Liver (tissue), 9 donors: ENCODE measurements around the gene C15orf62. TPM values are rescaled to one million over a fixed set of nuclear protein-coding genes. Genes with fewer than 3 reads are reported as not detected.
A peak's percentile ranks its signal among the peaks of the same experiment; 100 is the strongest.

ENCODE experiments used
- DNase-seq: peaks from one replicate; pipeline ENCODE4 v3.0.0-alpha.2; 2017; ENCODE audit warnings: low spot score
- H3K27ac ChIP-seq, 2 donors: one replicate each; pipeline ENCODE4 v1.7.0; 2013; ENCODE audit warnings: inconsistent platforms in 2 of 2, low read length in 2 of 2, control low read depth in 1 of 2, low read depth in 1 of 2, mild to moderate bottlenecking in 1 of 2
- H3K27me3 ChIP-seq, 4 donors: one replicate each; pipeline versions ENCODE4 v1.6.1 to v1.7.0; 2013; ENCODE audit warnings: low read length in 3 of 4, inconsistent platforms in 1 of 4, mild to moderate bottlenecking in 1 of 4, moderate library complexity in 1 of 4; ENCODE audit not compliant: control insufficient read depth in 4 of 4, insufficient read depth in 4 of 4
- H3K36me3 ChIP-seq, 4 donors: one replicate each; pipeline versions ENCODE4 v1.6.1 to v1.7.0; 2013; ENCODE audit warnings: low read length in 3 of 4, mild to moderate bottlenecking in 3 of 4, low read depth in 1 of 4, moderate library complexity in 1 of 4; ENCODE audit not compliant: control insufficient read depth in 4 of 4, insufficient read depth in 3 of 4
- H3K4me1 ChIP-seq, 4 donors: one replicate each; pipeline versions ENCODE4 v1.6.1 to v1.7.0; 2013; ENCODE audit warnings: low read length in 3 of 4, mild to moderate bottlenecking in 3 of 4, moderate library complexity in 1 of 4; ENCODE audit not compliant: control insufficient read depth in 4 of 4, insufficient read depth in 4 of 4
- H3K4me3 ChIP-seq, 3 donors: one replicate each; pipeline versions ENCODE4 v1.6.1 to v1.7.0; 2013; ENCODE audit warnings: low read length in 3 of 3, control low read depth in 1 of 3, low read depth in 1 of 3, mild to moderate bottlenecking in 1 of 3
- H3K9ac ChIP-seq, 2 donors: one replicate each; pipeline ENCODE4 v1.7.0; 2013; ENCODE audit warnings: low read length in 2 of 2, mild to moderate bottlenecking in 2 of 2, moderate library complexity in 2 of 2, control low read depth in 1 of 2, low read depth in 1 of 2
- H3K9me3 ChIP-seq, 4 donors: one replicate each; pipeline versions ENCODE4 v1.6.1 to v1.7.0; 2013; ENCODE audit warnings: low read length in 3 of 4; ENCODE audit not compliant: control insufficient read depth in 4 of 4
- EGR1 ChIP-seq, 2 donors: IDR thresholded peaks; 2 replicates each; pipeline ENCODE4 v1.6.1; 2016 to 2018; ENCODE audit warnings: antibody characterized with exemption in 2 of 2, low read depth in 2 of 2
- FOXA2 ChIP-seq: IDR thresholded peaks from 2 replicates; pipeline ENCODE4 v1.6.1; 2016; ENCODE audit warnings: antibody characterized with exemption
- HNF4G ChIP-seq: IDR thresholded peaks from 2 replicates; pipeline ENCODE4 v1.6.1; 2016; ENCODE audit warnings: antibody characterized with exemption
- REST ChIP-seq: IDR thresholded peaks from 2 replicates; pipeline ENCODE4 v1.6.1; 2016; ENCODE audit warnings: antibody characterized with exemption, mild to moderate bottlenecking
- SP1 ChIP-seq: IDR thresholded peaks from 2 replicates; pipeline ENCODE4 v1.6.1; 2018; ENCODE audit warnings: antibody characterized with exemption, mild to moderate bottlenecking
- WGBS: extraction: QIAGEN DNeasy Blood & Tissue Kit; methylation state at CpG from one replicate; pipeline ENCODE4 v1.1.7; 2013; 5-methylcytosine and 5-hydroxymethylcytosine counted together
- polyA plus RNA-seq, 2 donors: library from polyadenylated mRNA; stranded (reverse) in 1 of 2; unstranded in 1 of 2; fragments of 200-250 nt in 1 of 2; fragments of >200 nt in 1 of 2; fragmentation: Nextera tagmentation in 1 of 2; extraction: Ambion mirVana in 1 of 2; gene quantifications; one replicate each; pipeline versions ENCODE4 v1.2.1 to v1.2.3, GENCODE V29; 2013 to 2015
- total RNA-seq, 2 donors: library from RNA; depleted of rRNA; stranded (reverse); fragments of >200 nt; gene quantifications; one replicate each; pipeline ENCODE4 v1.2.3, GENCODE V29; 2014
- TF ChIP-seq, protein P1 (sequence below): IDR thresholded peaks from 2 replicates; pipeline ENCODE4 v1.6.1; 2016; ENCODE audit warnings: antibody characterized with exemption
- TF ChIP-seq, protein P2 (sequence below): IDR thresholded peaks from 2 replicates; pipeline ENCODE4 v1.6.1; 2016; ENCODE audit warnings: antibody characterized with exemption
- TF ChIP-seq, protein P3 (sequence below): fragments of 150-350 bp; IDR thresholded peaks from 2 replicates; pipeline ENCODE4 v1.5.1; 2017; ENCODE audit warnings: improper control_type of control experiment, low read depth, low read length; ENCODE audit not compliant: missing input control
- donor health status: healthy.
- donor health status: healthy.
- donor health status: healthy.
- donor health status: healthy.
- donor health status: healthy.

The C15orf62 gene
- total and polyA plus RNA-seq, 4 donors = 0.19 to 0.92 (median 0.59) TPM

GRCh38 chr15:40743921-40744814 lies 25.6 kb upstream of the C15orf62 start (continued):
- TF ChIP-seq FOXA2 (no peak), HNF4G (peak; percentile 11)
- TF ChIP-seq, protein P1, sequence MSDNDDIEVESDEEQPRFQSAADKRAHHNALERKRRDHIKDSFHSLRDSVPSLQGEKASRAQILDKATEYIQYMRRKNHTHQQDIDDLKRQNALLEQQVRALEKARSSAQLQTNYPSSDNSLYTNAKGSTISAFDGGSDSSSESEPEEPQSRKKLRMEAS = peak; percentile 52
- TF ChIP-seq, protein P2, sequence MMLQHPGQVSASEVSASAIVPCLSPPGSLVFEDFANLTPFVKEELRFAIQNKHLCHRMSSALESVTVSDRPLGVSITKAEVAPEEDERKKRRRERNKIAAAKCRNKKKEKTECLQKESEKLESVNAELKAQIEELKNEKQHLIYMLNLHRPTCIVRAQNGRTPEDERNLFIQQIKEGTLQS = no peak

DNA sequence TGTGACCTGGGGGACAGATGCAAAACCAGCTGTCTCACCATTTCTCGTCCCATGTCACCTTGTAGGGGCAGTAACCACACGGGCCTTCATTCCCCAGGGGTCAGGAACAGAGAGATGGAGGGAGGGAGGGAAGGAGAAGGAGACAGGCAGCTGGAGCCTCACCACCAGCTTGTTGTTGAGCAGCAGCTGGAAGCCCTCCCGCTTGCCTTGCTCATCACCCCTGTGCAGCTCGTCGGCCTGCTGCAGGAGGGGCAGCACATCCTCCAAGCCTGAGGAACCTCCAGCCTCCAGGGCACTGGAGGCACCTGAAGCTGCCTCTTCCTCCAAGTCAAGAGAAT lies 25.0 kb upstream of the C15orf62 start:
- H3K27me3 ChIP-seq = no peaks in the 10 kb centered on the region
- no peaks in the 10 kb centered on the region for H3K9me3 ChIP-seq
- no peak overlapping the region for H3K9ac ChIP-seq
- H3K4me3 ChIP-seq = no peak overlapping the region
- H3K36me3 ChIP-seq = peaks cover 3 to 47% (median 27%) of the 10 kb centered on the region in 4 donors
- peaks cover 6 to 16% (median 12%) of the 10 kb centered on the region in 4 donors for H3K4me1 ChIP-seq
- H3K27ac ChIP-seq = peak overlapping the region; percentile 42 to 43
- no peak for TF ChIP-seq SP1
- TF ChIP-seq, protein P3, sequence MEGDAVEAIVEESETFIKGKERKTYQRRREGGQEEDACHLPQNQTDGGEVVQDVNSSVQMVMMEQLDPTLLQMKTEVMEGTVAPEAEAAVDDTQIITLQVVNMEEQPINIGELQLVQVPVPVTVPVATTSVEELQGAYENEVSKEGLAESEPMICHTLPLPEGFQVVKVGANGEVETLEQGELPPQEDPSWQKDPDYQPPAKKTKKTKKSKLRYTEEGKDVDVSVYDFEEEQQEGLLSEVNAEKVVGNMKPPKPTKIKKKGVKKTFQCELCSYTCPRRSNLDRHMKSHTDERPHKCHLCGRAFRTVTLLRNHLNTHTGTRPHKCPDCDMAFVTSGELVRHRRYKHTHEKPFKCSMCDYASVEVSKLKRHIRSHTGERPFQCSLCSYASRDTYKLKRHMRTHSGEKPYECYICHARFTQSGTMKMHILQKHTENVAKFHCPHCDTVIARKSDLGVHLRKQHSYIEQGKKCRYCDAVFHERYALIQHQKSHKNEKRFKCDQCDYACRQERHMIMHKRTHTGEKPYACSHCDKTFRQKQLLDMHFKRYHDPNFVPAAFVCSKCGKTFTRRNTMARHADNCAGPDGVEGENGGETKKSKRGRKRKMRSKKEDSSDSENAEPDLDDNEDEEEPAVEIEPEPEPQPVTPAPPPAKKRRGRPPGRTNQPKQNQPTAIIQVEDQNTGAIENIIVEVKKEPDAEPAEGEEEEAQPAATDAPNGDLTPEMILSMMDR = no peak
- 91% methylated on average over 5 of the region's 5 CpGs for WGBS
- no peak for DNase-seq

- H3K36me3 ChIP-seq = peaks cover 3 to 54% (median 32%) of the 10 kb centered on the region in 4 donors
- H3K4me3 ChIP-seq = no peak overlapping the region
- no peak overlapping the region for H3K27ac ChIP-seq
- WGBS = 77% methylated on average over 3 of the region's 3 CpGs
- H3K4me1 ChIP-seq = peaks cover 6 to 16% (median 12%) of the 10 kb centered on the region in 4 donors
- H3K27me3 ChIP-seq = no peaks in the 10 kb centered on the region
- no peak for DNase-seq
- H3K9me3 ChIP-seq = no peaks in the 10 kb centered on the region
- TF ChIP-seq EGR1 (IDR thresholded peaks at IDR 0.05; ENCODE audit: low read depth in 2 of 2) = no peak
- no peak for TF ChIP-seq SP1
- TF ChIP-seq REST = no peak
- no peak overlapping the region for H3K9ac ChIP-seq
These were observed 22.8 kb upstream of the C15orf62 start for GRCh38 chr15:40746916-40747418.
